ENCODE results near the gene SMIM5. TPM values are rescaled to one million over a fixed set of nuclear protein-coding genes. Genes with fewer than 3 reads are reported as not detected.

SMIM5 gene
- polyA plus RNA-seq, 2 of the 4 experiments (the other 2 are of a cell fraction), result 0.15 to 0.25 TPM

- Histone ChIP-seq H3K9me3 (no peaks in the 10 kb centered on the region), H3K4me2 (no peak overlapping the region), H3K27ac (no peak overlapping the region), H3K4me1 (peaks cover 22% of the 10 kb centered on the region), H3K4me3 (no peak overlapping the region)
- FAIRE-seq, result no peak
- ATAC-seq, result no peak
- 85% methylated on average over 5 of the region's 5 CpGs for WGBS (ENCODE audit: missing lambda C conversion rate)
- TF ChIP-seq, protein P1, sequence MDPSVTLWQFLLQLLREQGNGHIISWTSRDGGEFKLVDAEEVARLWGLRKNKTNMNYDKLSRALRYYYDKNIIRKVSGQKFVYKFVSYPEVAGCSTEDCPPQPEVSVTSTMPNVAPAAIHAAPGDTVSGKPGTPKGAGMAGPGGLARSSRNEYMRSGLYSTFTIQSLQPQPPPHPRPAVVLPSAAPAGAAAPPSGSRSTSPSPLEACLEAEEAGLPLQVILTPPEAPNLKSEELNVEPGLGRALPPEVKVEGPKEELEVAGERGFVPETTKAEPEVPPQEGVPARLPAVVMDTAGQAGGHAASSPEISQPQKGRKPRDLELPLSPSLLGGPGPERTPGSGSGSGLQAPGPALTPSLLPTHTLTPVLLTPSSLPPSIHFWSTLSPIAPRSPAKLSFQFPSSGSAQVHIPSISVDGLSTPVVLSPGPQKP (IDR thresholded peaks at IDR 0.05; ENCODE audit: low read depth, low read length), result no peak
- TF ChIP-seq POLR2A (IDR thresholded peaks at IDR 0.05; ENCODE audit: low read length) (no peak), HDAC2 (IDR thresholded peaks at IDR 0.05) (no peak), ZC3H11A (IDR thresholded peaks at IDR 0.05) (no peak), NPAS2 (CRISPR knock-in tag; IDR thresholded peaks at IDR 0.05; ENCODE audit: borderline replicate concordance) (no peak), ZSCAN20 (CRISPR knock-in tag; IDR thresholded peaks at IDR 0.05) (no peak), EP300 (IDR thresholded peaks at IDR 0.05) (no peak), JUN (IDR thresholded peaks at IDR 0.05) (no peak), HOXA7 (CRISPR knock-in tag; IDR thresholded peaks at IDR 0.05) (no peak), RFX5 (IDR thresholded peaks at IDR 0.05) (no peak), FOSL2 (IDR thresholded peaks at IDR 0.05) (no peak), FOSL2 (CRISPR knock-in tag; IDR thresholded peaks at IDR 0.05) (no peak), ZNF302 (CRISPR knock-in tag; IDR thresholded peaks at IDR 0.05) (no peak), SREBF2 (IDR thresholded peaks at IDR 0.05) (no peak), HES2 (IDR thresholded peaks at IDR 0.05) (no peak), MYC (IDR thresholded peaks at IDR 0.05; ENCODE audit: borderline replicate concordance, low read length) (no peak)
- TF ChIP-seq, protein P2, sequence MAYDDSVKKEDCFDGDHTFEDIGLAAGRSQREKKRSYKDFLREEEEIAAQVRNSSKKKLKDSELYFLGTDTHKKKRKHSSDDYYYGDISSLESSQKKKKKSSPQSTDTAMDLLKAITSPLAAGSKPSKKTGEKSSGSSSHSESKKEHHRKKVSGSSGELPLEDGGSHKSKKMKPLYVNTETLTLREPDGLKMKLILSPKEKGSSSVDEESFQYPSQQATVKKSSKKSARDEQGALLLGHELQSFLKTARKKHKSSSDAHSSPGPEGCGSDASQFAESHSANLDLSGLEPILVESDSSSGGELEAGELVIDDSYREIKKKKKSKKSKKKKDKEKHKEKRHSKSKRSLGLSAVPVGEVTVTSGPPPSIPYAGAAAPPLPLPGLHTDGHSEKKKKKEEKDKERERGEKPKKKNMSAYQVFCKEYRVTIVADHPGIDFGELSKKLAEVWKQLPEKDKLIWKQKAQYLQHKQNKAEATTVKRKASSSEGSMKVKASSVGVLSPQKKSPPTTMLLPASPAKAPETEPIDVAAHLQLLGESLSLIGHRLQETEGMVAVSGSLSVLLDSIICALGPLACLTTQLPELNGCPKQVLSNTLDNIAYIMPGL (CRISPR knock-in tag; IDR thresholded peaks at IDR 0.05; ENCODE audit: borderline replicate concordance), result no peak
- CTCF ChIA-PET, result interaction anchor here (0.7 to 8.1 kb wide), 13 partner anchors 8 to 70 kb away, joined by 3 to 87 read pairs (median 4); partner anchors contain the start of gene SMIM5
- POLR2A ChIA-PET, result no interaction called here
- no peak for DNase-seq (ENCODE audit: low read depth in 1 of 2, low spot score in 1 of 2)
These were observed 37.6 kb downstream of the SMIM5 start for GRCh38 chr17:75670868-75671267.

- DNase-seq (ENCODE audit: low read depth in 1 of 2, low spot score in 1 of 2) (no peak), FAIRE-seq (no peak), ATAC-seq (no peak)
- TF ChIP-seq NR3C1 (IDR thresholded peaks at IDR 0.05) (no peak), HEYL (CRISPR knock-in tag; IDR thresholded peaks at IDR 0.05) (no peak), SMC3 (IDR thresholded peaks at IDR 0.05) (no peak), KDM1A (IDR thresholded peaks at IDR 0.05; ENCODE audit: low read depth) (no peak), CBX8 (IDR thresholded peaks at IDR 0.05) (no peak), POLR2AphosphoS2 (conservative IDR thresholded peaks at IDR 0.05; ENCODE audit: low read length) (no peak), ZSCAN20 (CRISPR knock-in tag; IDR thresholded peaks at IDR 0.05) (no peak), CHD2 (IDR thresholded peaks at IDR 0.05; ENCODE audit: low read length, partially characterized antibody) (no peak), HOXB13 (CRISPR knock-in tag; IDR thresholded peaks at IDR 0.05; ENCODE audit: low read depth) (no peak), HOXA7 (CRISPR knock-in tag; IDR thresholded peaks at IDR 0.05) (no peak), EP300 (IDR thresholded peaks at IDR 0.05) (no peak)
- TF ChIP-seq, protein P3, sequence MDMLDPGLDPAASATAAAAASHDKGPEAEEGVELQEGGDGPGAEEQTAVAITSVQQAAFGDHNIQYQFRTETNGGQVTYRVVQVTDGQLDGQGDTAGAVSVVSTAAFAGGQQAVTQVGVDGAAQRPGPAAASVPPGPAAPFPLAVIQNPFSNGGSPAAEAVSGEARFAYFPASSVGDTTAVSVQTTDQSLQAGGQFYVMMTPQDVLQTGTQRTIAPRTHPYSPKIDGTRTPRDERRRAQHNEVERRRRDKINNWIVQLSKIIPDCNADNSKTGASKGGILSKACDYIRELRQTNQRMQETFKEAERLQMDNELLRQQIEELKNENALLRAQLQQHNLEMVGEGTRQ (IDR thresholded peaks at IDR 0.05), result no peak
- Histone ChIP-seq H3K4me1 (peaks cover 17% of the 10 kb centered on the region), H3K4me2 (no peak overlapping the region), H3K27ac (no peak overlapping the region), H3K4me3 (no peak overlapping the region), H3K9me3 (no peaks in the 10 kb centered on the region)
- ChIA-PET CTCF (interaction anchor here (0.9 to 8.1 kb wide), 11 partner anchors 8 to 71 kb away, joined by 3 to 87 read pairs (median 4); partner anchors contain the start of gene SMIM5), POLR2A (interaction anchor here (1.3 to 1.5 kb wide), 2 partner anchors 76 to 108 kb away, joined by 3 to 4 read pairs; no protein-coding TSS in a partner anchor)
- 99% methylated on average over 5 of the region's 5 CpGs for WGBS (ENCODE audit: missing lambda C conversion rate)
These were observed 38.8 kb downstream of the SMIM5 start for GRCh38 chr17:75672011-75672410.
